HEK293 (cell line): ENCODE data around the gene RIC8B.

Experiments
- FEZF1 ChIP-seq: fragments of 450-650 bp; formaldehyde crosslinking; IDR thresholded peaks from 2 replicates; pipeline ENCODE4 v1.5.1; 2016; ENCODE audit warnings: missing biosample characterization, missing genetic modification characterization
- HIC1 ChIP-seq: fragments of 450-650 bp; formaldehyde crosslinking; IDR thresholded peaks from 2 replicates; pipeline ENCODE4 v1.5.1; 2016; ENCODE audit warnings: missing biosample characterization, missing genetic modification characterization
- MZF1 ChIP-seq: fragments of 450-650 bp; formaldehyde crosslinking; IDR thresholded peaks from 2 replicates; pipeline ENCODE4 v1.5.1; 2017; ENCODE audit warnings: missing biosample characterization, missing genetic modification characterization, borderline replicate concordance
- SCRT1 ChIP-seq: fragments of 450-650 bp; formaldehyde crosslinking; IDR thresholded peaks from 2 replicates; pipeline ENCODE4 v1.5.1; 2016; ENCODE audit warnings: missing biosample characterization, missing genetic modification characterization, borderline replicate concordance
- ZBTB11 ChIP-seq: fragments of 450-650 bp; formaldehyde crosslinking; conservative IDR thresholded peaks from 2 replicates; pipeline ENCODE4 v1.5.1; 2016; ENCODE audit warnings: low read depth, missing biosample characterization, missing genetic modification characterization
- ZBTB48 ChIP-seq: fragments of 450-650 bp; formaldehyde crosslinking; IDR thresholded peaks from 2 replicates; pipeline ENCODE4 v1.5.1; 2016; ENCODE audit warnings: missing biosample characterization, missing genetic modification characterization
- ZIC2 ChIP-seq: fragments of 450-650 bp; formaldehyde crosslinking; IDR thresholded peaks from 2 replicates; pipeline ENCODE4 v1.5.1; 2016; ENCODE audit warnings: missing biosample characterization, missing genetic modification characterization
- ZNF140 ChIP-seq: fragments of 450-650 bp; formaldehyde crosslinking; IDR thresholded peaks from 2 replicates; pipeline ENCODE4 v1.5.1; 2016; ENCODE audit warnings: missing biosample characterization, missing genetic modification characterization
- ZNF157 ChIP-seq: fragments of 450-650 bp; formaldehyde crosslinking; IDR thresholded peaks from 2 replicates; pipeline ENCODE4 v1.5.1; 2016; ENCODE audit warnings: missing biosample characterization, missing genetic modification characterization
- ZNF26 ChIP-seq: fragments of 450-650 bp; formaldehyde crosslinking; IDR thresholded peaks from 2 replicates; pipeline ENCODE4 v1.5.1; 2016; ENCODE audit warnings: missing biosample characterization, missing genetic modification characterization
- ZNF341 ChIP-seq: fragments of 450-650 bp; formaldehyde crosslinking; IDR thresholded peaks from 2 replicates; pipeline ENCODE4; 2016; ENCODE audit warnings: low read depth, missing biosample characterization, missing genetic modification characterization
- ZNF449 ChIP-seq: fragments of 450-650 bp; formaldehyde crosslinking; IDR thresholded peaks from 2 replicates; pipeline ENCODE4 v1.5.1; 2017; ENCODE audit warnings: missing biosample characterization, mild to moderate bottlenecking, missing genetic modification characterization, moderate library complexity
- ZNF510 ChIP-seq: fragments of 450-650 bp; formaldehyde crosslinking; IDR thresholded peaks from 2 replicates; pipeline ENCODE4 v1.5.1; 2018; ENCODE audit warnings: mild to moderate bottlenecking, missing genetic modification characterization, missing biosample characterization; ENCODE audit not compliant: insufficient replicate concordance
- ZNF518A ChIP-seq: fragments of 450-650 bp; formaldehyde crosslinking; conservative IDR thresholded peaks from 2 replicates; pipeline ENCODE4 v1.5.1; 2016; ENCODE audit warnings: low read depth, missing biosample characterization, missing genetic modification characterization
- ZNF529 ChIP-seq: fragments of 450-650 bp; formaldehyde crosslinking; IDR thresholded peaks from 2 replicates; pipeline ENCODE4 v1.5.1; 2017; ENCODE audit warnings: missing genetic modification characterization, missing biosample characterization; ENCODE audit not compliant: insufficient replicate concordance
- ZNF549 ChIP-seq: fragments of 450-650 bp; IDR thresholded peaks from 2 replicates; pipeline ENCODE4 v1.5.1; 2018; ENCODE audit warnings: missing biosample characterization, missing genetic modification characterization, mild to moderate bottlenecking, inconsistent platforms, moderate library complexity
- ZNF600 ChIP-seq: fragments of 450-650 bp; formaldehyde crosslinking; IDR thresholded peaks from 2 replicates; pipeline ENCODE4 v1.5.1; 2016; ENCODE audit warnings: missing biosample characterization, missing genetic modification characterization
- ZNF660 ChIP-seq: fragments of 450-650 bp; IDR thresholded peaks from 2 replicates; pipeline ENCODE4 v1.5.1; 2018; ENCODE audit warnings: missing biosample characterization, mild to moderate bottlenecking, missing genetic modification characterization
- ZNF701 ChIP-seq: fragments of 450-650 bp; formaldehyde crosslinking; IDR thresholded peaks from 2 replicates; pipeline ENCODE4 v1.5.1; 2016; ENCODE audit warnings: missing biosample characterization, missing genetic modification characterization
- ZNF776 ChIP-seq: fragments of 450-650 bp; formaldehyde crosslinking; IDR thresholded peaks from 2 replicates; pipeline ENCODE4 v1.5.0; 2017; ENCODE audit warnings: missing biosample characterization, missing genetic modification characterization, borderline replicate concordance
- ZSCAN30 ChIP-seq: fragments of 450-650 bp; IDR thresholded peaks from 2 replicates; pipeline ENCODE4 v1.5.1; 2018; ENCODE audit warnings: missing biosample characterization, mild to moderate bottlenecking, missing genetic modification characterization, moderate library complexity

RIC8B gene

GRCh38 chr12:106774005-106774807 lies at the start of gene RIC8B (continued):
- 0 out of 2 replicates have a peak, but pooled peaks have one; percentile 8 for TF ChIP-seq ZNF518A (tag by site-specific recombination)
- TF ChIP-seq SCRT1 (tag by site-specific recombination), result no peak
- TF ChIP-seq MZF1 (tag by site-specific recombination), result no peak
- no peak for TF ChIP-seq ZNF140
- TF ChIP-seq ZNF660 (tag by site-specific recombination), result peak; percentile 43
- peak; percentile 60; the same call in 1 of the 2 replicates for TF ChIP-seq ZSCAN30 (tag by site-specific recombination)
- no peak for TF ChIP-seq ZNF529 (tag by site-specific recombination)
- TF ChIP-seq ZBTB48 (tag by site-specific recombination), result no peak; the same call in 1 of the 2 replicates
- TF ChIP-seq ZNF701, result no peak
- no peak for TF ChIP-seq HIC1 (tag by site-specific recombination)
- TF ChIP-seq FEZF1 (tag by site-specific recombination), result no peak
- TF ChIP-seq ZBTB11 (tag by site-specific recombination), result peak; percentile 44
- no peak; the same call in 1 of the 2 replicates for TF ChIP-seq ZIC2 (tag by site-specific recombination)
- peak; percentile 93 for TF ChIP-seq ZNF600
- no peak for TF ChIP-seq ZNF157 (tag by site-specific recombination)
- no peak for TF ChIP-seq ZNF549
- TF ChIP-seq ZNF776 (tag by site-specific recombination), result no peak
- no peak for TF ChIP-seq ZNF510 (tag by site-specific recombination)
- TF ChIP-seq ZNF341 (tag by site-specific recombination), result peak; percentile 98
- TF ChIP-seq ZNF449, result no peak; the same call in none of the 2 replicates
- no peak for TF ChIP-seq ZNF26
